ENCODE measurements around the gene SMOC1.
"Not testable (repeated sequence)": the region's sequence is repeated elsewhere in the genome, so short reads cannot be mapped to it uniquely, and the experiment has no call there.

The SMOC1 gene

DNA sequence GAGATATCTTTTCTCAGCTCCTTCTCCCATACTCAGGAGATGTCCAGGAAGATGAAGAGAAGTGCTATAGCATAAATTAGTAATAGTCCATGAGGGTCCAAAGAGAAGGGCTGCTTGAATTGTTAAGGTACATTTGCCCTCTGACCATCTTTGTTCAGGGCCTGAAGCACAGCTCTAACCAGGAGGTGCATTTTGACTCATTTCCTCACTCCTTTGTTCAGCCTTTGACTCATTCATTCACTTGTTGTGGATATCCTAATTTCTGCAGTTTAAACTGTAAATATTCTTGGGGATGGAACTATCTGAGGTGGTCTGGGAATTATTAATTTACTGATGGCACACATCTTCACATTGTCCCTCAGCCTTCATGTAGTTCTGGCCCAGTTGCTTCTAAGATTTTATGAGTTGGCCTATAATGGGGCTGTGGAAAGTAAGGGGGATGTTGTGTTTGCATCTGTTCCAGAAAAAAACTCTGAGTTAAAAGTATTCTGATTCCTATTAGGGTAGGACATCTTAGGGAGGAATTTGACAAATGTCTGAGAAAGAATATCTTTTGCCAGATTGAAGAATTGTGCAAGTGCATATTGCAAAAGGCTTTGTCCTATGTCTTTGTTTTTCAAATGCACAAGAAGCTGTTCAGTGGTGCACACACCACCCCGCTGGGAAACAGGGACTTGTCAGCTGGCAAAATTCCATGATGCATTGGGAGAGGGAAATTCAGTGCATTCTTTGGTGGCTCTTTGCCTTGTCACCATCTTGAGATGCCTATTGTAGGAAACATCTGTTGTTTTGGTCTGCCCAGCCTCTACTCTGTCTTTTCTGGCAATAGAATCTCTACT, 22.1 kb downstream of the SMOC1 start:
- no peak for DNase-seq (ENCODE audit: low read depth in 2 of 2)

DNA sequence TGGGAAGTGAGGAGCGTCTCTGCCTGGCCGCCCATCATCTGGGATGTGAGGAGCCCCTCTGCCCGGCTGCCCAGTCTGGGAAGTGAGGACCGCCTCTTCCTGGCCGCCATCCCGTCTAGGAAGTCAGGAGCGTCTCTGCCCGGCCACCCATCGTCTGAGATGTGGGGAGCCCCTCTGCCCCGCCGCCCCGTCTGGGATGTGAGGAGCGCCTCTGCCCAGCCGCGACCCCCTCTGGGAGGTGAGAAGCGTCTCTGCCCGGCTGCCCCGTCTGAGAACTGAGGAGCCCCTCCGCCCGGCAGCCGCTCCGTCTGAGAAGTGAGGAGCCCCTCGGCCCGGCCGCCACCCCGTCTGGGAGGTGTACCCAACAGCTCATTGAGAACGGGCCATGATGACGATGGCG, 23.8 kb downstream of the SMOC1 start:
- not testable (repeated sequence) for DNase-seq (ENCODE audit: low read depth in 2 of 2)

DNA sequence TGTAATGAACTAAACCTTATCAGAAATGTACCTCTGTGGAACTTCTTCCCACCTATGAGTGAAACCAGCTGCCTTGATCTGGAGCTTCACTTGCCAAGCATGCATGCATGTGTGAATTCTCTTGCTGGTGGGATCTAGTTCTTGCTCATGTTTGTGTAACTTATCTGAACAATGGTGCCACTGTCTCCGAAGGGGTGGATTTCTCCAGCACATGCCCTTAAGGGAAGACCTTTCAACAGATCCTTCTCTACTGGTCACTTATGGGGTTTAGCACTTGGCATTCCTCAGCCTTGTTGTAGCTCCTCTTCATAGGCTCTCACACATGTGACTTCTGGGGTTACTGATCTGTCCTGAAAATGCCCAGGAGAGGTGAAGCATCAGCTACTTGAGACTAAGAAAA, 25.0 kb downstream of the SMOC1 start:
- no peak for DNase-seq (ENCODE audit: low read depth in 2 of 2)

DNA sequence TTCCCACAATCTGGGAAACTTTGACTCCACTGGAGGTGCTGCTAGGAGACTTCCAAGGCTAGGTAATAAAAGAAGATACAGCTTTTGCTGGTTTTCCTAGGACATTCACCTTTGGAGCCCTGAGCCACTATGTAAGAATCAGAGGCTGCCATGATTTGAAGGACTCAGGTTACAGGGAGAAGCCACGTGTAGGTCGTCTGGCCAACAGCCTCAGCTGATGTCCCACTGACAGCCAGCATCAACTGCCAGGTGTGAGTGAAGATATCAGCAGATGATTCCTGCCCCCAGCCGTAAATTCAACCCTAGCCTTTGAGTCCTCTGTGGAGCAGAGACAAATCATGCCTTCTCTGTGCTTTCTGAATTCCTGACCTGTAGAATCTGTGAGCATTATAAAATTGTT, 27.0 kb downstream of the SMOC1 start:
- DNase-seq (ENCODE audit: low read depth in 2 of 2) = no peak

DNA sequence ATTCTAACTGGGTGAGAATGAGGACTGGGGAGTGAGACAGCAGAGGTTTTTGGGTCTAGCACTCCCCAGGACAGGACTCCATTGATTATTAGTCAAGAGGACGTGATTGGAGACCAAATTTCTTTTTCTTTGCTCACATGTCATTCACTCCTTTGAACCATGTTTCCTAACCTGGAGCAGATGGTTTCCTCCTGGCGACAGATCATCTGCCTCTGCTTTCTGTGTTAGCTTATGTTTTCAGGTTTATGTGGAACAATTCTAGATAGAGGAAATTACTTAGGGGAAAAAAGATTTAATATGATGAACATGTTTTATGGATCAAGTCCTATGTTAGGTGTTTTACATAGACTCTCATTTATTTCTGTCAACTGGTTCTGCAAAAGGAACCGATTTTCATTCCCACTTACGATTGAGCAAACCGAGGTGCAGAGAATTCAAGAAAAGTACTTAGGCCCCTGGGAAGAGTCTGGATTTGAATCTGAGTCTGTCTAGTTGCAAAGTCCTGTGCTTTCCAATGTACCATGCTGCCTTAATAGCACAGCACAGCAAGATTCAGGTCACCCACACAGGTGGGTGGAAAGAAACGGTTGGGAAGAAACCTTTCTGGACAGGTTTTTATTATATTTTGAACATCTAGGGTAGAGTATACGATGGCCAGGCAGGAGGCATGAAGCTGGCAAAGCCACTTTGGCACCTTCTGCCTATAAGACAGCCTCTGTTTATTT, 30.8 kb downstream of the SMOC1 start:
- no peak for DNase-seq (ENCODE audit: low read depth in 2 of 2)

DNA sequence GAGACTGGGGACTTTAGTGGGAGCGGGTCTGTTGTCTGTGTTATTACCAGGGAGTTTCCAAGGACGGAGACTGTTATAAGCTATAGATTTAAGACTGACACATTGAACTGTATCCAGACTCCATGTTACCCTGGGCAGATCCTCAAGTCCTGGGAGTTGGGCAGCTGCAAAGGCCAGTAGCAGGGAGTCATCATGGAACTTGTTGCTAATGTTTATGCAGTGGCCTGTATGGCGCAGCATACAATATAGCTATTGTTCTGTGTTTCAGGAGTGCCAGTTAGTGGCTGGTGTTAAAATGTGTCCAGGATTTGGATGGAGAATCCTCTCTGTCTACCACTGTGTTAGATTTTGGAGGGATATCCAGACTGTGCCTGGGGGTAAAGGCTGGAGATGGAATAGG, 31.7 kb downstream of the SMOC1 start:
- DNase-seq (ENCODE audit: low read depth in 2 of 2) = no peak

DNA sequence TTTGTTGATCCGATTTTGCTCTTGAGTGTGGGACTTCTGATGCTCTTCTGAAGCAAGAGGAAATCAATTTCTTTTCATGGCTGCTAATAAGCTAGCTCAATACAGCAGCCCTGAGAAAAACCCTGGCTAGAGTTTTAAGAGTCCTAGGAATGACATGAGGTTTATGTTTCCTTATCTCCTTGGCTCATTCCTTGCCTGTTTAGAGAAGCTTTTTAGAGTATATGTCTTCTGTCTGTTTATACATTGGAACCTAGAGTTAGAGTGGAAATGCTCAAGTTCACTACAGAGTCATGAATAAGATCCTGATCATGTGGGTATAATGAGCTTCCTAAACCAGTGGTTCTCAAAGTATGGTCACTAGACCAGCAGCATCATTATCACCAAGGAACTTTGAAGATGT, 34.5 kb downstream of the SMOC1 start:
- no peak for DNase-seq (ENCODE audit: low read depth in 2 of 2)

DNA sequence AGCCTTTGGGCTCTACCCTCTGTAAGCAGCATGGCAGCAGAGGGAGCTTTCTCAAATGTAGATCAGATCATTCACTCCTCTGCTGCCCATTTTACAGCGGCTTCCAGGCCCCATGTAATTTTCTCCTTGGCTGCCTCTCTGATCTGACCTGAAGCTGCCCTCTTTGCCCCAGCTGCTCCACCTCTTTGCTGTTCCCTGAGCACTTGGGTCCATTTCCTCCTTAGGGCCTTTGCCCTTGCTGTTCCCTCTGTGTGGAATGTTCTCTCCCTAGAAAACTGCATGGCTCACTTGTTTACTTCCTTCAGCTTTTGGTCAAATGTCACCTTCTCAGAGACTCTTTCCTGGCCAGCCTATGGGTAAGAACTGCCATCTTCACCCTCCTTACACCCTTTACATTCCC, 37.2 kb downstream of the SMOC1 start:
- no peak for DNase-seq (ENCODE audit: low read depth in 2 of 2)

DNA sequence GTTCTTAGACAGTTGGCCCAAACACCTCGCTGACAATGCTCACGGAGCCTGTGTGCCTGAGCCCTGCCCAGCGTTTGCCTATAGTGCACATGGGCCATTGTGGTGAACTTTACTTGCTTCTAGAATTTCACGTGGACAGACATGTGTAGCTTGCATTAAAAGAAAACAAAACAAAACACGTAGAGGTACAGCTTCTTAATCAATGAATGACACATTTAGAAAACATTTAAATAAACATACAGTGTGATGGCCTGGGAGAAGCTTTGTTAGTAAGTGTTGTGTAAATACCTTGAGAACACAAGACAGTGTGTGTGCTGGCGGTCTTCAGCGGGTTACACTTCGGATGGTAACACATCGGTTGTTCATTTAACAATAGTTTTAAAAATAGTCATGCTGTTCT, 38.1 kb downstream of the SMOC1 start:
- DNase-seq (ENCODE audit: low read depth in 2 of 2) = no peak

DNA sequence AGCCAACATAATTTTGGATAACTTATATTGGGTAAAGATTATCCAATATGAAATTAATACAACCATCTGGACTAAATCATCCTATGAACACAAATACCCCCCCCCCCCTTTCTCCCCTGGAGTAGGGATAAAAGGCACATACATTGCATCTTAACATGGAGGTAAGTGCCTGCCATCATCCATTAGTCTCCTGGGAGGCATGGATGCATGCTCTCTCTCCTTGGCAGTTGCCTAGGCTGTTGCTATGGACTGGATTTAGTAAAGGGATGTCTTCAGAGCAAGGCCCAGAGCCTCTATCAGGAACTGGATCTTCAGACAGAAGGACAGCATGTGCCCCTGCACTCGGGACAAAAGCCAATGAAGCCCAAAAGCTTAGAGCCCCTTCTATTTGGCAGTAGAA, 40.6 kb downstream of the SMOC1 start:
- DNase-seq (ENCODE audit: low read depth in 2 of 2) = no peak

DNA sequence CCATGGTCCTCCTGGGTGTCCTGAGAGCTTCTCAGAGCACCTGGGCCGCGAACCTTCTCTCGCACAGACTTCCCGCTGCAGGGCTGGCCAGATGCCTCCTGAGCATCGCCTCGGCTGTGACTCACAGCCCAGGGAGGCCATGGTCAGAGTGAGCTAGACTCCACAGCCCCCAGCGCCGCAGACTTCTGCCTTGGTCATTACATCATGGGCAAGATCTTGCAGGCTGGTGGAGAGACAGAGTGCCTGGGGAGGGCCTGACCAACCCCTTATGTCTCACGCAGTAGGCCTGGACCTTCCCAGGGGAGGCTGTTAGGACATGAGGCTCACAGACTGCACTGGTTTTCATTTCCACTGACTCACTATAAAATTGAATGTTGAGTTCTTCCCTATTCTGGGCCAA, 41.8 kb downstream of the SMOC1 start:
- DNase-seq (ENCODE audit: low read depth in 2 of 2) = no peak

DNA sequence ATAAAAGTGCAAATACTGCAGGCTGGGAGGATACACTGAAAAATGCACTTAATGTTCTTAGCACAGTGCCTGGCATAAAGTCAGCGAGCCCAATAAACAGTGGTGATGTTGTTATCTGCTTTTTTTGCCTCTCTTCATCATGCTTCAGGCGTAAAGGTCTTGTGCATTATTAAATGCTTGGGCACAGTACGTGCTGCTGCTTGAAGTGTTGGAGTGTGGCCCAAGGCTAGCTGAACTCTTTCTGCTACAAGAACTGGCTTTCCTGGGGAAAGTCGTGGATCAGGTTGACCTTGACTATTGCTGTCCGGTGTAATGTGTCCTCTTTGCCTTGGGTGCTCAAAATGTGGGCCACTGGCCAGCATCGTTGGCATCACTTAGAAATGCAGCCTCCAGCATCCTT, 43.0 kb downstream of the SMOC1 start:
- DNase-seq (ENCODE audit: low read depth in 2 of 2) = no peak

DNA sequence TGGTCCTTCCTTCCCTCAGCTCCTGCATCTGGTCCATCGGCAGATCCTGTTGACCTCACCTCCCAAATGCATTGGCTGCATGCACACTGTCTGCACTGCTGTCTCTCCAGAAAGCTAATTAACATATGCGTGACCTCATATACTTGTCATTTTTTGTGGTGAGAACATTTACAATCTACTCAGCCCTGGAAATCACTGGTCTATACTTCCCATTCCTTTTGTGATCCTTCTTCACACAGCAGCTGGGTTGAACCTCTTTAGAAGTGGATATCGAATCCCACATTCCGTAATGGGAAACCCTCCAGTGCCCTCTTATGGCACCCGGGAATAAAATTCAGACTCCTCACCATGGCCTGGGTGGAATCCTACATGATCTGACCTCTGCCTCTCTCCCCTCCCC, 45.0 kb downstream of the SMOC1 start:
- no peak for DNase-seq (ENCODE audit: low read depth in 2 of 2)

DNA sequence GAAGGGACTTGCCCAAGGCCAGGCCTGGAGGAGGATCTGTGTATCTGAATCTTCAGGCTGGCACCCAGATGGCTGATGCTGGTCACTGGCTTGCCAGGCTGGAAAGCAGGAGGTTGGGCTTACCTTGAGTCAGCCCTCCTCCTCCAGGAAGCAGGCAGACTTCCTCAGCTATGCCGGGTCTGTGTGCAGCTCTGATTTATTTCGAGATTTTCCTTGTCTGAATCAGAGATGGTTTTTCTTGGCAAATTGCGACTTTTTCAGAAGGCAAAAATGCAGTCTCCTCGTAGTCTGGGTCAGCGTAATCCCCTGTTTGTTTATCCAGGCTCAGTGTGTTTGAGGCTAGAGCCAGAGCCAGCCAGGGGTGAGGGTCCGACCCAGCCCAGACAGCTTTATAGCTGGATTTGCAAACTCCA, 48.9 kb downstream of the SMOC1 start:
- DNase-seq (ENCODE audit: low read depth in 2 of 2) = no peak

DNA sequence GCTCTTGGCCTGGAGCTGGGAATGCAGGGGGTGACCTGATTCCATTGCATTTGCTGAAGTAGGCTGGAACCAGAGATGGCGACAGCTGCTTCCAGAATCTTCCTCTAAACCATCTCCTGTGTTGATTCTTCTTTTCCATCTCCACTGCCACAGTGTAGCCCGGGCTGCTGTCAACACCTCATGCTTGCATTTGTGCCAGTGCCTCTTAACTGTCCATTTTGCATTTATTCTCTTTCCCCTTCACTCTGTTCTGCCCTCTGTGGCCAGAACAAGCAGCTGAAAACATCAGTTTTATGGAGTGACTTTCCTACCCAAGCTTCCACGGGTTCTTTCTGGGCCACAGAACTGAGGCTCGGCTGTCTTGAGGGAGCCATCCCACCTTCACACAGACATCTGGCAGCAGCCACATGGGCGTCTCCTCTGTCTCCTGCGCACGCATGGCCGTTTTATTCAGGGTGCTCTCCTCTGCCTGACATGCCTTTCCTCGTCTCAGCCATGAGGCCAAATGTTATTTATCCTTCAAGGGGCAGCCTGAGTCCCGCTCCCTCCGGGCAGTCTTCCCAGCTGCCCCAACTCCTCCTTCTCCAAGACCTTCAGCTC, 51.7 kb downstream of the SMOC1 start:
- DNase-seq (ENCODE audit: low read depth in 2 of 2) = no peak

DNA sequence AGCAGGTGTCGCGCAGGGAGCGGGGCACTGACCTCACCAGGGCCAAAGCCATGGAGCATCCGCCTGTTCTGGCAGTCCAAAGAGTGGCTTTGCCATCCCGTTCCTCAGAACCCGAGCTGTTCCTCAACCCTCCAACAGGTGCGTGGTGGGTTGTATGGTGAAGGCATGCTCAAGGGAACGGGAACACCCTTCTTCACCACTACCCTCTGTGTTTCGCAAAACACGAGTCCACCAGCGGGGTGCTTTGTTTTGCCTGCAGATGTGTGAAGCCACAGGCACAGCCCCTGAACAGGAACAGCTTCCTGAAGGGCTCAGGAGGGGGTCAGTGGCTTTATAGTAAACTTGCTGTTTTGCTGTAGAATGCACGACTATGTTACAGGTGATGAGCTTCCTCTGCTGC, 52.7 kb downstream of the SMOC1 start:
- DNase-seq (ENCODE audit: low read depth in 2 of 2) = no peak

DNA sequence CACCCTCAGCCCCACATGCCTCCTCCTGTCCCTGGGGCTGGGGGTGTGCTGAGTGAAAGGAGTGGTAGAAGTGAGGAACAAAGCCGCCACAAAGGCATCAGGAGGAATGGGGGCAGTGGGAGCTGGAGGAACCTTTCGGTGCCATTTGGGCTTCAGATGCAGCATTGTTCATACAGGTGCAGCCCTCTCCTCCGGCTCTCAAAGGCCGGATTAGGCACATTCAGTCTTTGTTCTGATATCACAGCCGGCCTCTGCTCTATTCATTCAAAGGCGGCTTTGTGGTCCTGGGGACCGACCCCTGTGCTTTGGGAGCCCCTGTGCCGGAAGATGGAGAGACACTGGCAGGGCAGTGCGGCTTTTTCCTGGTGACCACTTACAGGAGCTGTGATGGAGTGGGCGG, 53.2 kb downstream of the SMOC1 start:
- no peak for DNase-seq (ENCODE audit: low read depth in 2 of 2)

DNA sequence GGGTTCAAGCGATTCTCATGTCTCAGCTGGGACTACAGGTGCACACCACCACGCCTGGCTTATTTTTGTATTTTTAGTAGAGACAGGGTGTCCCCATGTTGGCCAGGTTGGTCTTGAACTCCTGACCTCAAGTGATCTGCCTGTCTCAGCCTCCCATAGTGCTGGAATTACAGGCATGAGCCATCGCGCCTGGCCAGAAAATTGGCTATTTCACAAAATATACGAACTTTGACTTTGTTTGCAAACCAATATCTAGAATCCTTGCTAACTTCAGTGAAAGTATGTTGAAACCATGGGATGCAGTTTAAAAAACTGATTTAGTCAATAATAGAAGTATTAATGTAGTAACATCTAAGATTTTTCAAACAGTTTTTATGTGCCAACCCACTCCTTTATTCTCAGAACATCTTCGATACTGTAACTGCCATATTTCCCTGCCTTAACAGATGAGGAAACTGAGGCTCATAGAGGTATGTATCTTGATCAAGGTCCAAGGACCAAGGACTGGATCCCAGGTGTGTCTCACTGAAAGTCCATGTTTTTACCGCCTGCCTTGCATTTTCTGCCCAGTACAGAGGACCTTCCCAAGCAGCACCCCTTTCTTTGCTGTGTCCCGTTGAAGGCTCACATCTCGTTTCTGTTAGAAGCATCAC, 54.5 kb downstream of the SMOC1 start:
- DNase-seq (ENCODE audit: low read depth in 2 of 2) = no peak

DNA sequence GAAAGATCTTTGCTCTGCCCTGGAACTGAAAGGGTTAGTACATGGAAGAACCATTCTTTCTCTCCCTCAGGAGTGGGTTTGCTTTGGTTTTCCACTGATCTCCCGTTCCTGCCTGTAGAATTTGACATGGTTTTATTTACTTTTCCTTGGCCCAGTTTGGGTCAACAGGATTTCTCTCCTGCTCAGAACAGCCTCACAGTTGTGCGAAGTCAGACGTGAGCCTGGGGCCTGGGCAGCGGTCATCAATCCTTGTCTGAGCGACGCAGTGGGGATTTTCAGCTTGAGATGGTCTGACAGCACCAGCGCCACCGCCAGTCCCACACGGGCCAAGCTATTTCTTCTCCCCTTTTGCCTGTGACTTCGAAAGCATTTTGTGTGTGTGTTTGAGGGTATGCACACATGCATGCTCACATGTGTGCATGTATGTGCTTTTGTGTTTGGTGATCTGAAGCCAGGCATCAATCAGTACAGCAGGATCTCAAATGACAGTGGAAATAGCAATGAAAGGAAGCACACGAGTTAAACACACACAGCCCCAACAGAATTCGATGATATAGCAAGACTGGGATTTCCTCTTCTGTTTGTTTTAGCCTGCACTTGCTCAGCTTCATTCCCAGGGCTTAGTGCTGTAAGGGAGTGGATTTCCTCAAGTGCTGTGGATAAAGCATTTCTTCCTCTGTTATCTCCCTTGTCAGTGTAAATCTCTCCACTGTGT, 58.3 kb downstream of the SMOC1 start:
- DNase-seq (ENCODE audit: low read depth in 2 of 2) = no peak

DNA sequence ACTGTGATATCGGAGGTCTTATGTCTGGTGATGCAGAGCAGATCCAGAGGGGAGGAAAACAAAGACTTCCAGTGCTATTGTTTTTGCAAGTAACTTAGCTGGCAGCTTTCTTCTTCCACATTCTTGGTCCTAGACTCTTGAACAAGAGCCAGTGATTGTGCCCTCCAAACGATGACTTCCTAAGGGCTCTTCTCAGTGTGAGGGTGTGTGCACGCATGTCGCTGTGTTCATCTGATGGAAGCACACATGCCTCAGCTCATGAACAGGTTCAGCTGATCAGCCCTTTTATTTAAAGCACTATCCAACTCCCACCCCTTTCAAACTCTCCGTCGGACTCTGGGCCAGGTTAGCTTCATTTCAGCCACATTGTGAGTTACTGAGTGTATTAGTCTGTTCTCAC, 59.5 kb downstream of the SMOC1 start:
- no peak for DNase-seq (ENCODE audit: low read depth in 2 of 2)

DNA sequence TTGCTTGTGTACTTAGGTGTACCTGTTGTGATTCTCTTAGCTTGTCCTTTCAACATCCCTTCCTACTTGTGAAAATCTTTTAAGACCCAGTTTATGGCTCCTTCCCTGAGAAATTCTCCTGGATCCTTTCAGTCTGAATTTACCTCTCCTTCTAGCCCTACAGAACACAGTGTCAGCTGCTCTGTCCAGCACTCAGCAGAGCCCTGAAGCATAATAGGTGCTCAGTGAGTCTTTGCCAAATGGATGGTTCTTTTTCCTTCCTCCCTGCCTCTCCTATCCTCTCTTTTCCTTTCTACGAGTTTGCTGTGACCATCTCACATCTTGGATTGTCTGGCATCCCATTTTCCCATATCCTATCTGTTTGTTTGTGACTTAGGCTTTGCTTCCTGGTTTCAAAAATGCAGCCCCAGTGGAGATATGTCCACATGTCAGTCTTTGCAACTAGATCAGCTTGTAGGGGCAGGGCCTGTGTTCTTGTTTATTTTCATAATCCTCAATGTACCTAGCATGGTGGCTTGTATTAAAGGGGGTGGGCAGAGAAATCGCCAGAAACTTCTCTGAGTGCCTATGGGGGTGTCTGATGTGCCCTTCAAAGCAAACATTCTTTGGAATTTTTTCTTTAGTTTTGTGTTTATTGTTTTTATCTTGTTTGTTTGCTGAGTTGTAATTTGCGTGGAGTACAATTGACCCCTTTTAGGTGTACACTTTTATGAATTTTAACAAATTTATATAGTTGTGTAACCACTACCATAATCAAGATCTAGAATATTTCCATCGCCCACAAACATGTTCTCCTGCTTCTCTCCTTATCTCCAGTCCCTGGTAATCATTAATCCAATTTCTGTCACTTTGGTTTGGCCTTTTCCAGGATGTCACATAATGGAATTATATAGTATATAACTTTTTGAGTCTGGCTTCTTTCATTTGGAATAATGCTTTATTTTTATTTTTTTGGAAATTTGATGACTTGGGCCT, 62.8 kb downstream of the SMOC1 start:
- no peak for DNase-seq (ENCODE audit: low read depth in 2 of 2)

All from stimulated activated CD8-positive, alpha-beta memory T cell treated with anti-CD3 and anti-CD28 coated beads, Interleukin-7, amount 100 ng/mL, for 1 hour (primary cell).